NCI-H226 (cell line): Measurements from ENCODE around the gene PRADC1.
A peak's percentile ranks its signal among the peaks of the same experiment; 100 is the strongest.

Source experiments
- DNase-seq: peaks from one replicate; pipeline ENCODE4 v3.0.0-alpha.2; 2015

Gene PRADC1

DNA sequence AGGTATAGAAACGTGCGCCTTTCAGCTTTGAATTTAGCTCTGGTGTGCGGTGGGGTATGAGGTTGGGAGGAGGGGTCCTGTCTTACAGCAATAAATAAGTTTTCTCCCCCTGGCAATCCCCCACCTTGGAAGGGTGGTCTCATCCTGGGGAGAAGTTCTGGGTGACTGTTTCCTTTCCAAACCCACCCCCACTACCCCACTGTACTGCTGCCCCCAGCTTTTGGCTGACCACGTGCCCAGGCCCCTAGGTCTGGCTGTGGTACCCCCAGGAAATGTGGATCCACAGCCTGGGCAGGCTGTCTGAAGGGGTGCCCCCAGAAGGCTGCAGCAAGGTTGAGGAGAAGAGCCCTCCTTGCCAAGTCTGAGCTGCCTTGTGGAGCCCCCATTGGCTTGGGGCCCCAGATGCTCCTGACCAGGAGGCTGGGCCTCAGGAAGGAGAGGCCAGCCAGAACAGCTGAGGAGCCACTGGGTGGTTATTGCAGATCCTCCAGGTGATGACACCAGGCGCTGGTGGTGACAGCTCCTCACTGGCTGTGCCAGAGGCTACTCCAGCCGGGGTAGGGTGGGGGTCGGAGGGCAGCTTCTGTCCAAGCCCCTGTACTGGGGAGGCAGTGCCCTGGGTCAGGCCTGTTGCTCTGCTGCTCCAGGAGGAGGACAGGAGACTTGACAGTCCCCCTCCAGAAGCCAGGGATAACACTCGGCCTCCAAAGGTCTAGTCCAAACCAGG lies 25.3 kb upstream of the PRADC1 start:
- DNase-seq, result no peak

DNA sequence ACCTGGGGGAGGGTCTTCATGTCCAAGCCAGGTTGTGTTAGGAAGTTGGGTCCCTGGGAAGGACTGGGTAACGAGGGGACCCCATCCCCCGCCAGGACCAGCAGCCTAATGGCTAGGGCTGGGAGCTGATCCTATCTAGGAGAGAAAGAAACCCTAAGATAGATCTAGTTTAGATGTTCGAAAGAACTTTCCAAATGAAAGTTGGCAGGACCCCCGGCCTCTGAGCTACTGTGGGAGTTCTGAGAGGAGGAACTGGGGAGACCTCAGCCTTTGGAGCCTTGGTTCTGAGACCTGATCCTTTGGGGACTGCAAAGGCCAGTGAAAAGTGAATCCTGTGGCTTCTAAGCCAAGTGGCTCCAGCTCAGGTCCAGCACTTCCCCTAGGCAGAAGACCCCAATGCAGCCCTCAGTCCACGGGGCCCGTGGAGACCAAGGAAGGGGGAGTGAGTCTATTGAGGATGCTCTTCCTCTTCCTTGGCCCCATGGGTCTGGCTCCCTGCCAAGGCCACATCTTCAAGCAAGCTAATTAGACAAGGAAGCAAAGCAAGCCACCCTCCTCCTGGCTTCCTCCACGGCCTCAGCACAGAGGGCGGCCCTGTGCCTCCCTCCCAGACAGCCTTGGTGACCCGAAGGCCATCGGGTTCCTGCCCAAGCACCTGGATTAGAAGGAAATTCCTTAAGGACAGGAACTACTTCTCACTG lies 24.5 kb upstream of the PRADC1 start:
- DNase-seq, result no peak

DNA sequence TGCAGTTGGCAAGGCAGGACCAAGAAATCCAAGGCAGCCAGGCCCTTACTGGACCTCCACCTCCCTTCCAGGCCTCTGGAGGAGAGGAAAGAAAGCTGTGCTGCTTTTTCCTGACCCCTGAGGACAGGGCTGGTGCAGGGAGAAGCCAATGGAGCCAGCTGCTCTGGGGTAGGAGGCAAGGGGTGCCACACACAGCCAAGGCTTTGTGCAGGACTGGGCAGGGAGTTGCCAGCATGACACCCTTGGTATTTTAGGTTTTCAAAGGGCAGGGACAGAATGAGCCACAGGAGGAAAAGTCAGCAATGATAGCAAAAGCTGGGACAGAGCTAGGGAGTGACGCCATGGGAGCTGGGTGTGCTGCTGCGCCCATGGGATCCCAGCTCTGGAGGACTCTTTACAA lies 24.0 kb upstream of the PRADC1 start:
- DNase-seq, result no peak

DNA sequence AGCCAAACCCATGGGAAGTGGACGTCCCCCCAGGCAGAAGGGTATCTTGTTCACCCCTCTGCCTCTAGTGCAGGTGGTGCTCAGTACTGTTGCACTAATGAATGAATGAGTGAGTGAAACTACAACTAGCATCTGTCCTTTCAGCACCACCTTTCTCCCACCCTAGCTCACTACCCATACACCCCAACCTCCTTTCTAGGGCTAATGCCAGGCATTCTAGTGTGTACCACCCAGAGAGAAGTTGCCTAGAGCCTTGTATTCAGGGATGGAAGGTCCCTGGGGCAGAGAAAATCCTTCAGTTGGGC lies 23.5 kb upstream of the PRADC1 start:
- DNase-seq, result no peak

DNA sequence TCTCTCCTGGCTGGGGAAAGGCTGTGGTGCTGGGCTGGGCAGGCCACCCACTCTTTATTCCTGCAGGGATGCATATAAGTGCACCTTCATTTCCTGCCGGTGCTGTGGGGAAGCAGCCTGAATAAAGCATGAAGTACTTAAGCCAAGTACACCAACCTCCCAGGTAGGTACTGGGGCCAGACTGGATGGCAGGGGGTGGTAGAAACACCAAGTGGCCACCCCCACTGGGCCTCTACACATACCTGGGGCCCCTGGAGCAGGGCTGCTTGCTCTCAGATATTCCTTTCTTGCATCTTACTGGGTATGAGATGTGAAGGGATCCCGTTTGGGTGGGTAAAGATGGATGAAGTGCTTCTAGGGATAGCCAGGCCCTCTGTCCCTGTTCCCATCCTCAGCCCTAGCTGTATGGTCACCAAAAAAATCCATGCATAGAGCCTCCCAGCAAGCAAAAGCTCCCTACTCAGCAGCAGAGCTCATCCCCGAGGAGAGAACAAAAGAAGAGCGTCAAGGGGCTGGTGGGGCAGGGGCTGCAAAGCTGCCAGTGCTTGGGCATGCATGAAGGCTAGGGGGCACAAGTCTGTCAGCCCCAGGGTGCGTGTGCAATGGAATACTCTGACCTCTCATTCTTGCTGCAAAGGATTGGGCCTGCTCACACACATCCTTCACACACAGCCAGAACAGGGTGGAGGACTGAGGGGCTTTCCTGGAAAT lies 23.0 kb upstream of the PRADC1 start:
- no peak for DNase-seq

DNA sequence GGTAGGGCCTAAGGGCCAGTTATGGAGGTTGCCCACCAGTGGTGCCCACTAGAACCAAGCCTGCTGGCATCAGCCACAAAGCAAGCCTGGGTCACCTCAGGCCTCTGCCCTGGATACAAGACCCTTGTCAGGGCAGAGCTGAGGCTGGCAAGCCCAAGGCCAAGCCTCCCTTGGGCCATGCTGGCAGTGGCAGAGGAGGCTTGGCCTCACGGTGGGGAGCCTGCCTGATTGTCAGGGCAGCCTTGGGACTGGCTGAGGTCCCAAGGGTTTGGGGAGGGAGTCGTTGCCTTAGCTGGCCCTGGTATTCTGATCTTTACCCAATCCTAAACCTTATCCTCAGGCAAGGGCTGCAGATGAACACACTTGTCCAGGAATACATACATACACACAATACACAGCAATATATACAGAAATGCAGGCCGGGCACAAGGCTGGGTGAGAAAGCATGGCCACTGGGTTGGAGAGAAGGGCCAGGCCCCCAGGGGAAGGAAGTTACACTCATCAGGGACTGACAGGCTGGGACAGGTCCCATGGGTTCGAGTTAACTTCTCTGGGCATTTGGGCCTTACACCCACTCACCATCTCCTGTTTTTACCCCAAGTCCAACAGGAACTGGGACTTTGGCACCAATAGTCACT lies 22.1 kb upstream of the PRADC1 start:
- DNase-seq, result no peak

- DNase-seq, result no peak
Measured at GRCh38 chr2:73254343-73255006, 21.4 kb upstream of the PRADC1 start.

- DNase-seq, result no peak
Measured at GRCh38 chr2:73253901-73254300, 20.9 kb upstream of the PRADC1 start.

DNA sequence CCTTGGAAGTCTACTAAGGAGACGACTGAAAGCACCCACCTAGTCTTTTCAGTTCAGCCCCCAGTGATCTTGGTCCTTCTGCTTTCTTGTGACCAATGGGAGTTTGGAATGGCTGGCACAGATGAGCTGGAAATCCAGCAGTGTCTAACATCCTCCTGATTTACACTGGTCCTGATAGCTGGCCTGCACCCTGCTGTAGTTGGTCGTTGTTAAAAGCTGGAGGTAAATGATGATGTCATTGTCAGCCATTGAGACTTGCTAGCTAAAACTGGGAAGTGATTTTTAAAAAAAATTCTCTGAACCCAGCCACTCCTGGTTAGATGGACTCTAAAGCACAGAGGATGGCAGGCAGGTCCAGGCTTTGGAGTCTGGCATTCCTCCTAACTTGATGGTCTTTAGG lies 20.4 kb upstream of the PRADC1 start:
- DNase-seq, result no peak

GRCh38 chr2:73252238-73253027 lies 19.4 kb upstream of the PRADC1 start:
- no peak for DNase-seq

DNA sequence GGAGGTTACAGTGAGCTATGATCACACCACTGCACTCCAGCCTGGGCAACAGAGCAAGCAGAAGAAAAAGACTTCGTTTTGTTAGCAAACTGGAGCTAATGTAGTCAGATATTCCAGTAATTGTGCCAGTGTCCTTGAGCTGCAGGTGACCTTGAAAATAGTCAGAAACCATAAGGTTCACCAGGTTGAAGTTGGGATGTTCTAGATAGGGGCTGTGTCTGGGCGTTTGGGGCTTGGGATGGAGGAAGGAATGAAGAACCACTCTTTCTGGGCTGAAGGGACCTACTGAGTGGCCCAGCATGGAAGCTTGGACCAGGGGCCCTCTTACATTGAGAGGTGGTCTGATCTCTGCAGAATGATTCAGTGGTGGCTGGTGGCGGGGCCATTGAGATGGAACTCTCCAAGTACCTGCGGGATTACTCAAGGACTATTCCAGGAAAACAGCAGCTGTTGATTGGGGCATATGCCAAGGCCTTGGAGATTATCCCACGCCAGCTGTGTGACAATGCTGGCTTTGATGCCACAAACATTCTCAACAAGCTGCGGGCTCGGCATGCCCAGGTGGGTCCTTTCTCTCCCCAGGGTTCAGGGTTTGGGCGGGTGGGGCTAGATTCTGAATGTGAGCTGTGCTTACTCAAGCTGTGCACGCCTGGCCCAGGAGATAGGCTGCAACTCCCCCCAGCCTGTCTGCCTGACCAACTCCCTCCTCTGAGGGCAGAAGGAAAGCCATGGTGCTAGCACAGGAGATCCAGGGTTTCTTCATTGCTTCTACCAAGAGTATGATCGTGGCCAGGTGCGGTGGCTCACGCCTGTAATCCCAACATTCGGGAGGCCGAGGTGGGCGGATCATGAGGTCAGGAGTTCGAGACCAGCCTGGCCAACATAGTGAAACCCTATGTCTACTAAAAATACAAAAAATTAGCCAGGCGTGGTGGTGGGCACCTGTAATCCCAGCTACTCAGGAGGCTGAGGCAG lies 18.1 kb upstream of the PRADC1 start:
- no peak for DNase-seq

GRCh38 chr2:73249636-73250035 lies 16.6 kb upstream of the PRADC1 start:
- DNase-seq, result no peak

DNA sequence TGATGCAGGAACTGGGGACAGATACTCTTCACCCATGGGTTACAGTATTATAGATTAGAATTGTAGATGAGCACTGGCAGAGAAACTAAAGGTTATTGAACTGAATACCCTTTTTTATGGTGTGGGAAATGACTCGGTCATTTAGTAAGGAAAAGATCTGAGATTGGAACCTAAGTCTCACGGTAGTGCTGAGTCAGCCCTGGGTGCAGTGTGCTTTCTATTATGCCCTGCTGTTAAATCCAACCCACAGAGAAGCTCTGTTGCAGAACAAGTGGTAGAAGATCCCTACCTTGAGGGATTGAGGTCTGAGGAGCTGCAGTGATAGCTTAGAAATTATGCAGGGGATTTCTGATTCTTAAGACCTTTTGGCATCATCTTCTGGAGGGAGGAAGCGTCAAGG lies 13.8 kb upstream of the PRADC1 start:
- no peak for DNase-seq

DNA sequence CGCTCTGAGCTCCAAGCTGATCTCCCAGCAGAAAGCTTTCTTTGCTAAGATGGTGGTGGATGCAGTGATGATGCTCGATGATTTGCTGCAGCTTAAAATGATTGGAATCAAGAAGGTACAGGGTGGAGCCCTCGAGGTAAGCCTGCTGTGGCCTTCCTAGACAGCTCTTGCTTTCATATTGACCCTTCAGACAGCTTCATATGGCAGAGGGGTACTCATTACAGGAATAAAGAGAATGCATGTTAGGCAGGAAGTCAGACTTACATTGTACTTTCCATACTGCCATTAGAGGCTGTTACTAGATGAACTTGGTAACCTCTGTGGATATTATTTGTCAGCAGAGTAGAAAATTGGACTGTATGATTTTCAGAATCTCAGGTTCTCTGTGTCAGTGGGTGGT lies 11.5 kb upstream of the PRADC1 start:
- DNase-seq, result no peak

DNA sequence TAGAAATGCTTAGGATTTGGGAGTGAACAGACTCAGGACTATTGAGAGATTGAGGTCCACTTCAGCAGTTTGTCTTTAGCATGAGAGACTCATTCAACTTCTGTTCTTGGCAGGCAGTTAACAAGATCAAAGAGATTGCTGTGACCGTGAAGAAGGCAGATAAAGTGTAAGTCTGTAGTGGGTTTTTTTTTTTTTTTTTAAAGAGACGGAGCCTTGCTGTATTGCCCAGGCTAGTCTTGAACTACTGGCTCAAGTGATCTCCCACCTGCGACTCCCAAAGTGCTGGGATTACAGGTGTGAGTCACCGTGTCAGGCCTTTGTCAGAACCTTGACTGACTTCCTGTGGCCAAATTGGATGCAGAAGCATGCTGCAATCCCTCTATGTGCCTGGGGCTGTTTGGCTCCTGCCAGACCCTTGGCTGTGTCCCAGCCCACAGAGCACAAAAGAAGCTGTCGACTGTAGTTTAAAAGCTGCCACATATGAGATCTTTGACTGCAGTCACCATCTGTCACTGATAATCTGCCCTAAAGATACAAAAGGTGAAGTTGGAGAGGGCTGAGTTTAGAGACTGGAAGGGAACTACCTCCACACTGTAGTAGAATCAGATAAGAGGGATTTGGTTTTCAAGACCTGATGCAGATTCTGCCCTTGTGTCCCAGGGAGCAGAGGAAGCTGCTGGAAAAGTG lies 11.0 kb upstream of the PRADC1 start:
- DNase-seq, result peak; percentile 79

DNA sequence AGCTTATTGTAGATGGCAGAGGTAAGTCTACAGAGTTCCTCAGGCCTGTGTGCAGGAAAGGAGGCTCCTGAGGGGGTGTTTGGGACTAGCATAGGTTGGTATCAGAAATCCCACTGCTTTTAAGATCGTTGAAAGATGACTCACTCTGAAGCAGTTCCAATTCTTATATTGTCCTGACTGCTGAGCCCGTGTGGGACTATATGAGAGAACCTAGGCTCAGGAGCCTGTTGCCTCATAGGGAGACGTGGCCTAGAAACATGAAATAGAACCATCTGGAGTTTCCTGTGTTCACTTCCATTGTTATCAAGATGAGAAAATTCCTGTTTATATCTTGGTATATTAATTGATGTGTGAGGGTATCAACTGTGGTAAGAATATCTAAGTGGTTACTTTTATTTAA lies 6.7 kb upstream of the PRADC1 start:
- DNase-seq, result peak; percentile 28

GRCh38 chr2:73238976-73239375 lies 5.9 kb upstream of the PRADC1 start:
- DNase-seq, result no peak

DNA sequence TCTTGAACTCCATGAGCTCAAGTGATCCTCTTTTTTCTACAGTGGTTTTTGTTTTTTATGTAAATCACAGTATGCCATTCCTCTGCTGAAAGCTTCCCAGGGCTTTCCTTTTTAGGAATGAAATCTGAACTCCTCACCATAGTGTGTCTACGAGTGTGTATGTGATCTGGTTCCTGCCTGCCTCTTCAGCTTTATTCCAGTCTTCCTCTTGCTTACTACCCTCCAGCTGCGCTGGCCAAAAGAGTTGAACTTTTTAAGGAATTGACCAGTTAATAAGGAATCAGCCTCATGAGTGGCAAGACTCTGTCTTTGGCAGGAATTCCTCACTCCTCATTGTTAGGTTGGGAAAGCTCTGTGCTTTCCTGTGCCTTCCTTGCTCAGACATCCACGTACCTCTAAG lies 5.1 kb upstream of the PRADC1 start:
- DNase-seq, result no peak

GRCh38 chr2:73237168-73237567 lies 4.1 kb upstream of the PRADC1 start:
- no peak for DNase-seq

DNA sequence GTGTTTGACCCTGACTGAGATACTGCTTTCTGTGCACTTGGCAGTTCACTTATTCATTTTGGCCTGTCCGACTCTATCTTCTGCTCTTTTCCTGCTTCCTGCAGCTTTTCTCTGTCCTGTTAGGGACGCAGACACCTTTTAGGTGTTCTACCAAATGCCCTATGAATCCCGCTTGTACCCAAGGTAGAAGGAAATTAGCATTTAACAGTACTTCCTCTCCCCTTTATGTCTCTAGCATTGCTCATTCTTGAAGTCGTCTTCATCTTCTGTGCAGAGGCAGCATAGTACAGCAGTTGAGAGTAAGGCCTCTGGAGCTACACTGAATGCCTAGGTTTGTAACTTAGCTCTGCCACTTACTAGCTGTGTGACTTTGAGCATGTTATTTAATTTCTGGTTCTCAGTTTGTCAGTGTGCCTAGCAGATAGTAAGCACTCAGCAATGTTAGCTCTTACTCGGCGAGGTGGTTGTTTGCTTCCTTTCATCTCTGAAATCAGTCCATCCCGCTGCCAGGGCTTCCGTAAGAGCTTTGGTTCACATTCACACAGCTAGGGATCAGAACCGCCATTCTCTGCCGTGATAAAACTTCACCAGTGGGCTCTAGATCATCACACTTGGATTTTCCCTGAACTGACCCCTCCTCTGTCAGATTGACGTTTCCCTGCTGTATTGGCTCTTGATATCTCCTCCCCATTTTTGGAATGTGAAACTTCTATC lies 2.4 kb upstream of the PRADC1 start:
- no peak for DNase-seq
